Activated naive CD4-positive, alpha-beta T cell treated with Interleukin-2 at 50 U/mL for 16 hours (primary cell): Measurements from ENCODE around the gene TRAF3IP3.
"Not testable (repeated sequence)": the region's sequence is repeated elsewhere in the genome, so short reads cannot be mapped to it uniquely, and the experiment has no call there.

Source experiments
- DNase-seq: peaks from one replicate; pipeline ENCODE4 v3.0.0-alpha.2; 2020

TRAF3IP3 gene

GRCh38 chr1:209769971-209770370 is 14.1 kb downstream of the TRAF3IP3 start:
- DNase-seq: no peak

- no peak for DNase-seq
Observed at GRCh38 chr1:209770636-209771415, 15.0 kb downstream of the TRAF3IP3 start.

- no peak for DNase-seq
Observed at GRCh38 chr1:209772126-209772525, 16.3 kb downstream of the TRAF3IP3 start.

GRCh38 chr1:209774592-209774991 is 18.7 kb downstream of the TRAF3IP3 start:
- DNase-seq: no peak

- no peak for DNase-seq
Observed at GRCh38 chr1:209775678-209776077, 19.8 kb downstream of the TRAF3IP3 start.

GRCh38 chr1:209777587-209777986 is 21.7 kb downstream of the TRAF3IP3 start:
- DNase-seq: no peak

GRCh38 chr1:209778102-209778501 is 22.2 kb downstream of the TRAF3IP3 start:
- DNase-seq: no peak

GRCh38 chr1:209780268-209780667 is 24.4 kb downstream of the TRAF3IP3 start:
- DNase-seq: no peak

- no peak for DNase-seq
Observed at GRCh38 chr1:209783386-209783785, 27.5 kb downstream of the TRAF3IP3 start.

GRCh38 chr1:209784265-209785169 is 28.7 kb downstream of the TRAF3IP3 start, which contains the start of gene C1orf74:
C1orf74 (minus strand) TSS chr1:209784559; CDS start chr1:209783634, 925 bp downstream.
- DNase-seq: peak; percentile 99

- DNase-seq: no peak
Observed at GRCh38 chr1:209785592-209785991, 29.7 kb downstream of the TRAF3IP3 start.

- DNase-seq: no peak
Observed at GRCh38 chr1:209786146-209786545, 30.3 kb downstream of the TRAF3IP3 start.

- DNase-seq: no peak
Observed at GRCh38 chr1:209787551-209787950, 31.7 kb downstream of the TRAF3IP3 start.

GRCh38 chr1:209789245-209789644 is 33.4 kb downstream of the TRAF3IP3 start:
- no peak for DNase-seq

GRCh38 chr1:209790286-209791193 is 34.7 kb downstream of the TRAF3IP3 start:
- no peak for DNase-seq

GRCh38 chr1:209791920-209792319 is 36.1 kb downstream of the TRAF3IP3 start:
- DNase-seq: no peak

- DNase-seq: not testable (repeated sequence)
Observed at GRCh38 chr1:209793711-209794110, 37.9 kb downstream of the TRAF3IP3 start.

GRCh38 chr1:209797978-209798639 is 42.3 kb downstream of the TRAF3IP3 start:
- DNase-seq: no peak

GRCh38 chr1:209800984-209801834 is 45.4 kb downstream of the TRAF3IP3 start:
- DNase-seq: no peak

- no peak for DNase-seq
Observed at GRCh38 chr1:209802117-209802779, 46.4 kb downstream of the TRAF3IP3 start.

GRCh38 chr1:209802780-209803152 is 46.9 kb downstream of the TRAF3IP3 start:
- no peak for DNase-seq
